IPS-NIHi11 (cell line): ENCODE measurements around the gene CLDN9.

Experiments used
- DNase-seq: peaks from one replicate; pipeline ENCODE4 v3.0.0; 2012; ENCODE audit warnings: mixed read lengths, low spot score

Gene CLDN9

GRCh38 chr16:3054965-3055733 is 42.4 kb downstream of the CLDN9 start:
- no peak for DNase-seq

- peak; percentile 13 for DNase-seq
These were observed 43.0 kb downstream of the CLDN9 start for GRCh38 chr16:3055734-3056115.

GRCh38 chr16:3056336-3057180 is 43.8 kb downstream of the CLDN9 start:
- DNase-seq, result peak; percentile 3

- no peak for DNase-seq
These were observed 44.7 kb downstream of the CLDN9 start for GRCh38 chr16:3057181-3058138.

GRCh38 chr16:3058139-3059030 is 45.7 kb downstream of the CLDN9 start:
- peak; percentile 75 for DNase-seq

GRCh38 chr16:3059041-3059722 is 46.5 kb downstream of the CLDN9 start:
- DNase-seq, result peak; percentile 97

GRCh38 chr16:3059723-3060242 is 47.1 kb downstream of the CLDN9 start:
- no peak for DNase-seq

- DNase-seq, result no peak
These were observed 47.8 kb downstream of the CLDN9 start for GRCh38 chr16:3060339-3061127.

GRCh38 chr16:3062553-3062952 is 49.8 kb downstream of the CLDN9 start:
- no peak for DNase-seq

- DNase-seq, result peak; percentile 9
These were observed 51.1 kb downstream of the CLDN9 start for GRCh38 chr16:3063625-3064386.
